Astrocyte (in vitro differentiated cells and primary cell): ENCODE data around the gene RAD51B. TPM values are rescaled to one million over a fixed set of nuclear protein-coding genes. Genes with fewer than 3 reads are reported as not detected.

Source experiments
- DNase-seq: peaks from one replicate; pipeline ENCODE4 v3.0.0-alpha.2; 2010; ENCODE audit warnings: low read depth
- FAIRE-seq: peaks from 2 replicates; lab custom pipeline; 2011; peaks lifted over from hg19 to GRCh38; lab: Jason Lieb, UNC
- H2AFZ ChIP-seq: 2 replicates; pipeline ENCODE4 v1.6.0; 2012; ENCODE audit warnings: low read depth, low read length, inconsistent platforms
- H3K27ac ChIP-seq: 2 replicates; pipeline ENCODE4 v1.5.1; 2011; ENCODE audit warnings: low read depth, low read length, inconsistent platforms
- H3K27me3 ChIP-seq: 2 replicates; pipeline ENCODE4 v1.6.0; 2011; ENCODE audit warnings: low read length, inconsistent platforms; ENCODE audit not compliant: insufficient read depth
- H3K36me3 ChIP-seq: 2 replicates; pipeline ENCODE4 v1.5.1; 2011; ENCODE audit warnings: low read length, inconsistent platforms; ENCODE audit not compliant: insufficient read depth
- H3K4me1 ChIP-seq: 2 replicates; pipeline ENCODE4 v1.5.1; 2011; ENCODE audit warnings: low read length, inconsistent platforms; ENCODE audit not compliant: insufficient read depth
- H3K4me2 ChIP-seq: 2 replicates; pipeline ENCODE4 v1.6.0; 2012; ENCODE audit warnings: low read length, inconsistent platforms
- H3K4me3 ChIP-seq: 2 replicates; pipeline ENCODE4 v1.5.1; 2011; ENCODE audit warnings: low read depth, mild to moderate bottlenecking, low read length, inconsistent platforms; ENCODE audit not compliant: insufficient read depth
- H3K79me2 ChIP-seq: 2 replicates; pipeline ENCODE4 v1.6.0; 2012; ENCODE audit warnings: mild to moderate bottlenecking, low read length, inconsistent platforms; ENCODE audit not compliant: insufficient read depth
- H3K9ac ChIP-seq: 2 replicates; pipeline ENCODE4 v1.6.0; 2012; ENCODE audit warnings: mild to moderate bottlenecking, low read length, inconsistent platforms
- H3K9me3 ChIP-seq: 2 replicates; pipeline ENCODE4 v1.5.1; 2012; ENCODE audit warnings: low read depth, mild to moderate bottlenecking, low read length, inconsistent platforms; ENCODE audit not compliant: insufficient read depth
- H4K20me1 ChIP-seq: 2 replicates; pipeline ENCODE4 v1.6.0; 2012; ENCODE audit warnings: low read length, inconsistent platforms; ENCODE audit not compliant: insufficient read depth
- H3K27ac Mint-ChIP-seq: one replicate; pipeline ENCODE4 v1.8.0; 2021; ENCODE audit warnings: mild to moderate bottlenecking, mixed read lengths; ENCODE audit not compliant: unreplicated experiment
- H3K27me3 Mint-ChIP-seq: one replicate; pipeline ENCODE4 v1.8.0; 2021; ENCODE audit warnings: low read depth, mixed read lengths; ENCODE audit not compliant: unreplicated experiment
- H3K36me3 Mint-ChIP-seq: one replicate; pipeline ENCODE4 v1.8.0; 2021; ENCODE audit warnings: low read depth, mixed read lengths; ENCODE audit not compliant: unreplicated experiment
- H3K4me1 Mint-ChIP-seq: one replicate; pipeline ENCODE4 v1.8.0; 2021; ENCODE audit warnings: low read depth, mixed read lengths; ENCODE audit not compliant: unreplicated experiment
- H3K4me3 Mint-ChIP-seq: one replicate; pipeline ENCODE4 v1.8.0; 2021; ENCODE audit warnings: mild to moderate bottlenecking, moderate library complexity, mixed read lengths; ENCODE audit not compliant: unreplicated experiment
- H3K9me3 Mint-ChIP-seq: one replicate; pipeline ENCODE4 v1.8.0; 2021; ENCODE audit warnings: mild to moderate bottlenecking, mixed read lengths; ENCODE audit not compliant: unreplicated experiment
- EZH2 ChIP-seq: IDR thresholded peaks from 2 replicates; pipeline ENCODE4 v1.6.1; 2012; ENCODE audit warnings: mild to moderate bottlenecking, low read length, inconsistent platforms; ENCODE audit not compliant: insufficient read depth
- total RNA-seq: library from RNA; stranded (reverse); gene quantifications from 2 replicates; pipeline ENCODE4 v1.2.1, GENCODE V29; 2021
- TF ChIP-seq, protein P1 (sequence below): IDR thresholded peaks from 2 replicates; pipeline ENCODE4 v1.5.1; 2011; ENCODE audit warnings: low read depth, mild to moderate bottlenecking, inconsistent platforms, low read length, moderate library complexity; ENCODE audit not compliant: insufficient read depth

The RAD51B gene
- total RNA-seq, 1 donor from 2014 or later, result 10.8 TPM

DNA sequence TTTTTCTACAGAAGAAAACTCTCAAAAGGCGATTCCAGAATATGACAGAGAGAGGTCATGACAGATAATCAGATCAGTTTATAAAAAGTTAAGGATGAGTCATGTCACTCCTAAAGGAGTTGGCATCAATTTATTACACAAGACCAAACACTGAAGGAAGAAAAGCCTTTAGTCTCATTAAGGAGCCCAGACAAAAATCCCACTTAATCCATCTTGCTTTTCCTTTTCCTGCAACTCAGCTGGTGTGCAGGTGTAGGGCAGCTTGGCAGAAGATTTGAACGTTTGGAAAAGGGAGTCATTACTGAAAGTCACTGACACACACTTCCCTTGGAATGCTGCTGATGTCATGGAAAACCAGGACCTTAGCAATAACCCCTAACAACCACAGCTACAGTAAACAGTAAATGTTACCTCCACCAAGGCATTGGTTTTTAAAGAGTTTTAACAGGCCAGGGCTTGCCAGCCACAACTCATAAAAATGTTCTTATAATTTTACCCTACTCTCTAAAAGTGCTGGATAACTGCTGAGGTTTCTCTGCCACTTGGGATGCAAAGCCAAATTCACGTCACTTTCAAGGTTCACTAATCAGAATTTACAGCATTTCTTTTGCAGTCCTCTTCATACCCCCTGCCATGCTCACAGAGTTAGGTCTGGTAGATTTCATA, 320.6 kb downstream of the RAD51B start:
- H3K9me3 ChIP-seq, result no peaks in the 10 kb centered on the region
- H3K4me1 Mint-ChIP-seq, result peaks cover 76% of the 10 kb centered on the region
- peak overlapping the region; percentile 97 for H3K27ac ChIP-seq
- FAIRE-seq (peak; percentile 97), DNase-seq (peak; percentile 100)
- H3K27me3 ChIP-seq, result no peaks in the 10 kb centered on the region
- no peak overlapping the region for H3K4me3 ChIP-seq
- peak overlapping the region; percentile 1 for H3K4me3 Mint-ChIP-seq
- no peaks in the 10 kb centered on the region for H3K36me3 Mint-ChIP-seq
- peak overlapping the region; percentile 100 for H3K27ac Mint-ChIP-seq
- no peaks in the 10 kb centered on the region for H3K27me3 Mint-ChIP-seq
- H3K36me3 ChIP-seq, result no peaks in the 10 kb centered on the region
- no peaks in the 10 kb centered on the region for H3K79me2 ChIP-seq
- no peaks in the 10 kb centered on the region for H4K20me1 ChIP-seq
- peak overlapping the region; percentile 82 for H3K9ac ChIP-seq
- H3K4me1 ChIP-seq, result peaks cover 69% of the 10 kb centered on the region
- no peaks in the 10 kb centered on the region for H3K9me3 Mint-ChIP-seq
- H2AFZ ChIP-seq, result no peak overlapping the region
- peak overlapping the region; percentile 68 for H3K4me2 ChIP-seq
- TF ChIP-seq, protein P1, sequence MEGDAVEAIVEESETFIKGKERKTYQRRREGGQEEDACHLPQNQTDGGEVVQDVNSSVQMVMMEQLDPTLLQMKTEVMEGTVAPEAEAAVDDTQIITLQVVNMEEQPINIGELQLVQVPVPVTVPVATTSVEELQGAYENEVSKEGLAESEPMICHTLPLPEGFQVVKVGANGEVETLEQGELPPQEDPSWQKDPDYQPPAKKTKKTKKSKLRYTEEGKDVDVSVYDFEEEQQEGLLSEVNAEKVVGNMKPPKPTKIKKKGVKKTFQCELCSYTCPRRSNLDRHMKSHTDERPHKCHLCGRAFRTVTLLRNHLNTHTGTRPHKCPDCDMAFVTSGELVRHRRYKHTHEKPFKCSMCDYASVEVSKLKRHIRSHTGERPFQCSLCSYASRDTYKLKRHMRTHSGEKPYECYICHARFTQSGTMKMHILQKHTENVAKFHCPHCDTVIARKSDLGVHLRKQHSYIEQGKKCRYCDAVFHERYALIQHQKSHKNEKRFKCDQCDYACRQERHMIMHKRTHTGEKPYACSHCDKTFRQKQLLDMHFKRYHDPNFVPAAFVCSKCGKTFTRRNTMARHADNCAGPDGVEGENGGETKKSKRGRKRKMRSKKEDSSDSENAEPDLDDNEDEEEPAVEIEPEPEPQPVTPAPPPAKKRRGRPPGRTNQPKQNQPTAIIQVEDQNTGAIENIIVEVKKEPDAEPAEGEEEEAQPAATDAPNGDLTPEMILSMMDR, result no peak
- no peak for TF ChIP-seq EZH2

DNA sequence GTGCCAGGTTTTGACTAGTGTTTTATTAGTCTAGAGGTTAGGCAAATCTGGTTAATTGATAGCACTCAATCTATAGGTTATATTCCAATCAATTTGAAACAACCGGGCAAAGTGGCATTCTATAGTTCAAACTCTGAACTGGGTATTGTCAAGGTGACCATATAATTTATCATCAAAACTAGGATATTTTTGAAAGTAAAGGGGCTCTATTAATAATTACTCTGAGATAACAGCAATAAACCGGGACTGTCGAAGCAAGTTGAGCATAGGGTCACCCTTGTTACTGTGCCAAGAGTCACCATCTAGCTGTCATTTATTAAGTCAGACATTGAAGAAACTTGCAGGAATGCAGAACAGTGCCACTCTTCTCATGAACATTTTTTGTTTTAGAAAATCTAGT, 321.2 kb downstream of the RAD51B start:
- Histone ChIP-seq H3K9me3 (no peaks in the 10 kb centered on the region), H3K27ac (peak overlapping the region; percentile 97), H3K27me3 (no peaks in the 10 kb centered on the region), H3K9ac (peak overlapping the region; percentile 82), H3K4me1 (peaks cover 63% of the 10 kb centered on the region), H4K20me1 (no peaks in the 10 kb centered on the region), H3K4me2 (peak overlapping the region; percentile 68), H3K79me2 (no peaks in the 10 kb centered on the region), H2AFZ (no peak overlapping the region), H3K36me3 (no peaks in the 10 kb centered on the region), H3K4me3 (no peak overlapping the region)
- no peak for DNase-seq
- FAIRE-seq, result no peak
- H3K9me3 Mint-ChIP-seq, result no peaks in the 10 kb centered on the region
- TF ChIP-seq, protein P1, result no peak
- no peaks in the 10 kb centered on the region for H3K36me3 Mint-ChIP-seq
- H3K4me1 Mint-ChIP-seq, result peaks cover 74% of the 10 kb centered on the region
- H3K27ac Mint-ChIP-seq, result peak overlapping the region; percentile 100
- H3K27me3 Mint-ChIP-seq, result no peaks in the 10 kb centered on the region
- H3K4me3 Mint-ChIP-seq, result no peak overlapping the region

DNA sequence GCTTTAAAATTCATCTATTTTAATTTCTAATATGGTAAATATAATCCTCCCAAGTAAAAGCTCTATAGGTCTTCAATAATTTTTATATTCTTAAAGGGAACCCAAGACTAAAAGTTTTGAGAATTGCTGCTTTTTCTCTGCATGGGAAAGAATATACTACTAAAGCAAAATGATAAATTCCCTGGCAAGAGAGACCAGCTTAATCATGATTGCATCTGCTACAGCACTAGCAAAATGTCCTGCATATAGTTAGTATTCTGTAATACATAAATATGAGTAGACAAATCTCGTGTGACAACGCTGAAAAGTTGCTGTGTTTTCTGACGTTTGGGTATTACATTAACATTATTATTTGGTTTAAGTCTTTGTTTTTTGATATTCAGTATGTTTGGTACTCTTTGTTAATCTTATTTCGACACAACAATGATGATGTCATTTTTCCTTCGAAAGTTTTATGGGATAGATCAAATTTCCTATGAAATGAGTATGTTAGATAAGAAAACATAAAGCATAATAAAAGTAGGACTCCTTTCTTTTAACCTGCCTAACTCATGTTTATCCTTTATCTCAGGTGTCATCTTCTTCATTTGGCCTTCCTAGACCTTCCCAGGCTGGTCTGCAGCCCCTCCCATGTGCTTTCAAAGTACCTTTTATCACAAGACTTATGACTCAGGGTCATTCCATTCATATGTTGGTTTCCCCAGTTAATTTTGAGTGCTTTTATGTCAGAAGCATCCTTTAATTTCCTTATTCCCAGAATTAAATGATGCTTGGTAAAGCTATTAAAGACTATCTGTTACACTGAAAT, 321.9 kb downstream of the RAD51B start:
- no peaks in the 10 kb centered on the region for H3K36me3 Mint-ChIP-seq
- TF ChIP-seq EZH2, result no peak
- TF ChIP-seq, protein P1, result no peak
- peaks cover 78% of the 10 kb centered on the region for H3K4me1 Mint-ChIP-seq
- Histone ChIP-seq H3K79me2 (no peaks in the 10 kb centered on the region), H4K20me1 (no peaks in the 10 kb centered on the region), H3K36me3 (no peaks in the 10 kb centered on the region), H3K27me3 (no peaks in the 10 kb centered on the region), H3K9me3 (no peaks in the 10 kb centered on the region), H2AFZ (no peak overlapping the region), H3K27ac (peak overlapping the region; percentile 97), H3K4me3 (no peak overlapping the region), H3K4me1 (peaks cover 66% of the 10 kb centered on the region), H3K4me2 (no peak overlapping the region), H3K9ac (no peak overlapping the region)
- peak overlapping the region; percentile 100 for H3K27ac Mint-ChIP-seq
- DNase-seq (peak; percentile 63), FAIRE-seq (no peak)
- H3K9me3 Mint-ChIP-seq, result no peaks in the 10 kb centered on the region
- no peaks in the 10 kb centered on the region for H3K27me3 Mint-ChIP-seq
- H3K4me3 Mint-ChIP-seq, result peak overlapping the region; percentile 62
